BLaER1 treated with 17β-estradiol and CSF1 and Interleukin-3, amounts not matched to agents 10 nM and 100 nM (cell line): ENCODE data around the gene RASSF5.

Experiments used
- H3K27ac ChIP-seq, 11 experiments: shearing (Covaris generic); formaldehyde crosslinking; 2 replicates each; pipeline ENCODE4 v1.8.1; 2022
- H3K27me3 ChIP-seq, 11 experiments: shearing (Covaris generic); formaldehyde crosslinking; 2 replicates each; pipeline ENCODE4 v1.8.1; 2022
- H3K36me3 ChIP-seq, 11 experiments: shearing (Covaris generic); formaldehyde crosslinking; 2 replicates each; pipeline ENCODE4 v1.8.1; 2022
- H3K4me1 ChIP-seq, 10 experiments: shearing (Covaris generic); formaldehyde crosslinking; 2 replicates each; pipeline ENCODE4 v1.8.1; 2022
- H3K4me2 ChIP-seq, 11 experiments: shearing (Covaris generic); formaldehyde crosslinking; 2 replicates each; pipeline ENCODE4 v1.8.1; 2022
- H3K4me3 ChIP-seq, 10 experiments: shearing (Covaris generic); formaldehyde crosslinking; 2 replicates each; pipeline ENCODE4 v1.8.1; 2022
- H3K9ac ChIP-seq, 11 experiments: shearing (Covaris generic); formaldehyde crosslinking; 2 replicates each; pipeline ENCODE4 v1.8.1; 2022
- H3K9me3 ChIP-seq, 11 experiments: shearing (Covaris generic); formaldehyde crosslinking; replicated peaks in 1 of 11; 2 replicates each; pipeline ENCODE4 v1.8.1; 2022
- H4K20me1 ChIP-seq, 11 experiments: shearing (Covaris generic); formaldehyde crosslinking; 2 replicates each; pipeline ENCODE4 v1.8.1; 2022
- Cebpa-rat ChIP-seq, 11 experiments: shearing (Covaris generic); IDR thresholded peaks; 2 replicates each; pipeline ENCODE4 v1.8.1; 2022

RASSF5 gene

DNA sequence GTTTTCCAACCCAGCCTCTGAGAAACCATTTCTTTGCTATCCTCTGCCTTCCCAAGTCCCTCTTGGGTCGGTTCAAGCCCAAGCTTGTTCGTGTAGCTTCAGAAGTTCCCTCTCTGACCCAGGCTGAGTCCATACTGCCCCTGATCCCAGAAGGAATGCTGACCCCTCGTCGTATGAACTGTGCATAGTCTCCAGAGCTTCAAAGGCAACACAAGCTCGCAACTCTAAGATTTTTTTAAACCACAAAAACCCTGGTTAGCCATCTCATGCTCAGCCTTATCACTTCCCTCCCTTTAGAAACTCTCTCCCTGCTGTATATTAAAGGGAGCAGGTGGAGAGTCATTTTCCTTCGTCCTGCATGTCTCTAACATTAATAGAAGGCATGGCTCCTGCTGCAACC lies 81.2 kb downstream of the RASSF5 start:
- Histone ChIP-seq H3K4me3 (no peak overlapping the region), H3K27me3 (no peaks in the 10 kb centered on the region), H3K9ac (no peak overlapping the region; a peak in 1 of 22 replicates), H3K4me2 (no peak overlapping the region), H3K9me3 (no peaks in the 10 kb centered on the region), H3K27ac (no peak overlapping the region), H3K36me3 (peaks cover 85 to 100% (median 100%) of the 10 kb centered on the region in 11 experiments), H4K20me1 (peaks cover 7 to 87% (median 40%) of the 10 kb centered on the region in 11 experiments; a peak in 16 of 22 replicates), H3K4me1 (peaks cover 1 to 32% (median 8%) of the 10 kb centered on the region in 10 experiments; a peak in 18 of 20 replicates)
- TF ChIP-seq Cebpa-rat (IDR thresholded peaks at IDR 0.05), result no peak

DNA sequence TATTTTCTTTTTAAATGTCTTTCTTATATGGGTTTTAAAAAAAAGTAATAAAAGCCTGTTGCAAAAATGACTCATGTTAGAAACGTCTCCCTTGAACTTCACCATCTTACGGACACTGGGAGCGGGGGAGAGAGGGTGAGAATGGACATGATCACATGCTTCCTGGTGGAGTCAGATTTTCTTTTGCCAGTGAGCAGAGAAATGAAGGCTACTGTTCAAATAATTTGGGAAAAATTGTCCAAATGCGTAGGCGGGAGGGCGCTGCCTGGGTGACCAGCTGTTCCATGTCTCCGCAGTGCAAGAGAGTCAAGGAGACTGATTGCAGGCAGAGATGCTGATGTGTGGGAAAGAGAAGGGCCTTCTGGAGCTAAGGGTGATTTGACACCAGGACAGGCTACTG lies 81.9 kb downstream of the RASSF5 start:
- H3K4me3 ChIP-seq, result no peak overlapping the region
- H3K9ac ChIP-seq, result peak overlapping the region in 1 of 11 experiments; percentile 5; a peak in 1 of 22 replicates
- H3K36me3 ChIP-seq, result peaks cover 88 to 100% (median 100%) of the 10 kb centered on the region in 11 experiments
- H4K20me1 ChIP-seq, result peaks cover 2 to 80% (median 34%) of the 10 kb centered on the region in 11 experiments; a peak in 15 of 22 replicates
- peaks cover 0 to 28% (median 7%) of the 10 kb centered on the region in 10 experiments; a peak in 10 of 20 replicates for H3K4me1 ChIP-seq
- H3K27me3 ChIP-seq, result no peaks in the 10 kb centered on the region
- no peak for TF ChIP-seq Cebpa-rat (IDR thresholded peaks at IDR 0.05)
- H3K27ac ChIP-seq, result no peak overlapping the region
- H3K9me3 ChIP-seq, result no peaks in the 10 kb centered on the region
- H3K4me2 ChIP-seq, result peak overlapping the region in 3 of 11 experiments; percentile 9 to 27 (median 16); a peak in 2 of 22 replicates

DNA sequence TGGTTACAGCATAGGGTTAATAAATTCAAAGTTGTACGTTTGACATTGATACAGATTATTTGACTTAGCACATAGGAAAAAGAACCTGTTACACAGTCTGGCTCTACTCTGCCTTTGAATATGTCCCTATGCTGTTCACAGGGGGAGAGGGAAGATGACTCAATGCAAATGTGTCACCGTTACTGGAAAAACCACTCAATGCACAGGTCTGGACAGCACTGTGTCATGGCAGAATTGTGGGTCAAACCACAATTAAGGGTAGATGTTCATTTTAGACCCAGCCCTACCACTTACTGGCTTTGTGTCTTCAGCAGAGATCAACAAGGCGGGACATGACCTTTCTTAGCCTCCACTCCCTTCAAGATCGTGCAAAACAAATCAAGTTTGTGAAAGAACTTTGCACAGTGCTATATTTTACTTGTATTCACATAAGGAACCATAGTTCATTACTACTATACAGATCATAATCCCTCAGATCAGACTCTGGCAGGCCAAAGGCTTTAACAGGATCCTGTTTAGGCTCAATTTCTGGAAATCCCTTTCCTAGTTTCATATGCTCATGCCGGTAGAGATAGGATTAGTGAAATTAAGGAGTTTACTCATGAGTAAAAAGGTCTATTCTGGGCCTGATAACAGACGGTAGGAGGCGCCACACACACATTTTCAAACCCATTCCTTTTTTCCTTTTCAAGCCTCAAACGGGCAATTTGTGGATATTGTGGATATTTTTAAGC lies 82.9 kb downstream of the RASSF5 start:
- TF ChIP-seq Cebpa-rat (IDR thresholded peaks at IDR 0.05), result no peak
- Histone ChIP-seq H3K9ac (no peak overlapping the region), H3K27ac (peak overlapping the region in 2 of 11 experiments; percentile 3 to 52; a peak in 3 of 22 replicates), H3K4me1 (peaks cover 0 to 25% (median 7%) of the 10 kb centered on the region in 10 experiments; a peak in 10 of 20 replicates), H3K9me3 (no peaks in the 10 kb centered on the region), H3K27me3 (no peaks in the 10 kb centered on the region), H3K36me3 (peaks cover 88 to 100% (median 98%) of the 10 kb centered on the region in 11 experiments), H3K4me3 (no peak overlapping the region), H4K20me1 (peaks cover 0 to 70% (median 24%) of the 10 kb centered on the region in 11 experiments; a peak in 15 of 22 replicates), H3K4me2 (peak overlapping the region in 3 of 11 experiments; percentile 16 to 27 (median 26); a peak in 4 of 22 replicates)

DNA sequence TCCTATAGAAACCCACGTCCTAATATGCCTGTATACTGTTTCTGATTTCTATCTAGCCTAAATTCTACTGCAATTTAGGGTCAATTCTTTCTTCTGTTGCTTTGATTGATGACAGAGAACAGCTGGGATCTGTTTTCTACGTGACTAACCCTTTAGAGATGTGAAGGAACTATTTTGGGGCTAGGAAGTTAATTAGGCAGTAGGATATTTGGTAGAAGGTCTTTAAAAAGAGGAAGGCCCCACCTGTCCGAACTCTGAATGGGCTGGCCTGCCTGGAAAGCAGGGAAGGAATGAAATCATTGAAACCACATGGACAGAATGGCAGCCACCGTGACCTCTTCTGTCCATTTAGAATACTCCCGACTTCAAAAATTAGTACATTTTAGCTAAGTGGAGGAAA lies 83.9 kb downstream of the RASSF5 start:
- Histone ChIP-seq H3K27ac (no peak overlapping the region; a peak in 1 of 22 replicates), H3K4me3 (no peak overlapping the region), H3K9me3 (no peaks in the 10 kb centered on the region), H3K9ac (no peak overlapping the region), H3K27me3 (no peaks in the 10 kb centered on the region), H3K36me3 (peaks cover 88 to 100% (median 98%) of the 10 kb centered on the region in 11 experiments), H4K20me1 (peaks cover 0 to 60% (median 16%) of the 10 kb centered on the region in 11 experiments; a peak in 12 of 22 replicates), H3K4me1 (peaks cover 0 to 25% (median 7%) of the 10 kb centered on the region in 10 experiments; a peak in 10 of 20 replicates), H3K4me2 (no peak overlapping the region)
- no peak for TF ChIP-seq Cebpa-rat (IDR thresholded peaks at IDR 0.05)

DNA sequence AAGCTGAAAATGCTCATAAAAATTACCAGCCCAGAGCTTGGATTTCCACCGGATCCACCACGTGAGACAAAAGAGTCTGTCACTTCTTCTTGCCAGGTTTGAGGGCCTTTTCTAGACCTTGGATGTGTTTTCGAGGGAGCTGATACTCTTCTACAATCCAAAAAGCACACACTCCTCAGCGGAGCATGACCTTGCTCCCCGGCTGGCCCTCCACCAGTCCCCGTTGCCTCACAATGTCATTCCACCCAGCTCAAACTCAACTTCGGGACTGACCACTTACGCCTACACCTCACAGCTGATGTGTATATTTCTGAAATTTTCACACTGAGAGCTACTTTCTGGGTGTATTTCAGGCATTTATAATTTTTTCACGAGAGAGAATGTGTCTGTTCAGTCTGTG lies 84.4 kb downstream of the RASSF5 start:
- Histone ChIP-seq H3K4me3 (no peak overlapping the region), H3K27ac (peak overlapping the region in 2 of 11 experiments; percentile 2 to 9; a peak in 2 of 22 replicates), H4K20me1 (peaks cover 0 to 55% (median 12%) of the 10 kb centered on the region in 11 experiments; a peak in 11 of 22 replicates), H3K4me2 (no peak overlapping the region), H3K4me1 (peaks cover 0 to 25% (median 7%) of the 10 kb centered on the region in 10 experiments; a peak in 10 of 20 replicates), H3K9me3 (no peaks in the 10 kb centered on the region), H3K9ac (no peak overlapping the region), H3K27me3 (no peaks in the 10 kb centered on the region), H3K36me3 (peaks cover 87 to 100% (median 98%) of the 10 kb centered on the region in 11 experiments)
- TF ChIP-seq Cebpa-rat (IDR thresholded peaks at IDR 0.05), result no peak

DNA sequence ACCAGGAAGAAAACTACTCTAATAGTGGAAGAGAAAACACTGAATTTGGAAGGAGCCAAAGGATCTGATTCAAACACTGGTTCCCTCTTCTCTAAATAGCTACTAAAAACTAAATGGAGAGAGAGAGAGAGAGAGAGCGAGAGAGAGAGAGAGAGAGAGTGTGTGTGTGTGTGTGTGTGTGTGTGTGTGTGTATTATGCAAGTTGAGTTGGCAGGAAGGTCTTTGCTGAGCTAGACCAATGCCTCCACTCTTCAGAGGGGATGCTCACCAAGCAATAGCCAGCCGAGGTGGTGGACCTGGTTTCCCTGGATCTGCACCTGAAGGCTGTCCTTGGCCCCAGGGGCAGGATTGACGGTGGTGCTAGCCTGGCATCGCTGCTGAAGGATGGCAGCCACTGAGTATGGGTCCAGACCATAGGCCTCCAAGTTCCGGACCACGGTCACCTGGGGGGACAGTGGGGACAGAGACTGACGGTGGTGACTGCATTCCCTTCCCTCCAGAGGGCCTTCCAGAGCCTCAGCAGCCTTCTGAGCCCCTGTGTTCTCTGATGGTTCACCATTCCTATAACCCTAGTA lies 86.1 kb downstream of the RASSF5 start:
- peaks cover 0 to 38% (median 6%) of the 10 kb centered on the region in 11 experiments; a peak in 7 of 22 replicates for H4K20me1 ChIP-seq
- peaks cover 84 to 100% (median 98%) of the 10 kb centered on the region in 11 experiments for H3K36me3 ChIP-seq
- no peak overlapping the region for H3K4me3 ChIP-seq
- no peak overlapping the region for H3K4me2 ChIP-seq
- no peaks in the 10 kb centered on the region for H3K27me3 ChIP-seq
- TF ChIP-seq Cebpa-rat (IDR thresholded peaks at IDR 0.05), result no peak
- H3K9ac ChIP-seq, result no peak overlapping the region
- no peak overlapping the region for H3K27ac ChIP-seq
- H3K9me3 ChIP-seq, result no peaks in the 10 kb centered on the region
- H3K4me1 ChIP-seq, result peaks cover 0 to 24% (median 7%) of the 10 kb centered on the region in 10 experiments; a peak in 10 of 20 replicates

DNA sequence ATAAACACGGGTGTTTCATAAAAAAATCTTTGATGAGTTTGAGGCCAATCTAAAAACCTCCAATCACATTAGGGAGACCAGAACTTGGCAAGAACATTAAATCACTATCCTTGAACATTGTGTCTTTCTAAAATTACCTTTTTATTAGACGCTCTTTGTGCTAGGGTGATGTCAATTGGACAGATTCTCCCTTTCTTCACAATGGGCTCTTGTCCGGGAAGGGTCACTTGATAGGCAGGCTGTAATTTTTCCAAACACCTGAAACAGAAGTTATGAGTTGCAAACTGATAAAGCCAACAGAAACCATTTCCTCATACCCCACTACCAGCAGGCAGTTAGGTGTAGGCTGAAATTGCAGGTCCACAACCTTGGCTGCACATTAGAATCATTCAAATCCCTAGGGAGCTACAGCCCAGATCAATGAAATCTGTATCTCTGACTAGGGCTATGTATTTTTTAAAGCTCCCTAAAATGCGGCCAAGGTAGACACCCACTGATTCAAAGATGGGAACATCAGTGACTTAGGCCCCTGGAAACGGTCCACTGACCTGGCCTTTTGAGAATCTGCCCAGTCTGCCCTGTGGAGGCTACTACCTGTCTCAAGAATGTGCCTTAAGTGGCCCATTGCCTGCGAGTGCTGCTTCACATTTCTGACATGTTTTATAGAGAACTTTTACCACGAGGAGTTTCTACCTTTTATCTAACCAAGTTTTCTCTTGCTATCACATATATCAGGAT lies 88.4 kb downstream of the RASSF5 start:
- Histone ChIP-seq H3K9me3 (no peaks in the 10 kb centered on the region), H3K4me1 (peaks cover 0 to 2% (median 0%) of the 10 kb centered on the region in 10 experiments; a peak in 2 of 20 replicates), H3K27me3 (no peaks in the 10 kb centered on the region), H3K4me3 (no peak overlapping the region), H3K4me2 (no peak overlapping the region), H3K36me3 (peaks cover 87 to 100% (median 98%) of the 10 kb centered on the region in 11 experiments), H4K20me1 (peaks cover 0 to 15% (median 0%) of the 10 kb centered on the region in 11 experiments; a peak in 4 of 22 replicates), H3K9ac (no peak overlapping the region), H3K27ac (no peak overlapping the region)
- TF ChIP-seq Cebpa-rat (IDR thresholded peaks at IDR 0.05), result no peak

DNA sequence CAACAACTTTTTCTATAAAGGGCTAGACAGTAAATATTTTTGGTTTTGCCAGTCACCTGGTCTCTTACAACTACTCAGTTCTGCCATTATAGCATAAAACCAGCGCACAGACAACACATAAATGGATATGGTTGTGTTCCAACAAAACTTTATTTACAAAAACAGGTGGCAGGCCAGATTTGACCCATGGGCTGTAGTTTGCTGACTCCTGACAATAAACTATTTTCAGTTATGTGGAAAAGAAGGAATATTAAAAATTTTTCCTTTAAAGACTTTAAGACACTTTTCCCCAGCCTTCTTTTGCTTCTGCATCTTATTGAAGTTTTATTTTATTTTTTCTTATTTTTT lies 89.0 kb downstream of the RASSF5 start:
- no peak overlapping the region for H3K4me3 ChIP-seq
- H3K9me3 ChIP-seq, result no peaks in the 10 kb centered on the region
- no peak overlapping the region for H3K27ac ChIP-seq
- no peak overlapping the region for H3K4me2 ChIP-seq
- no peaks in the 10 kb centered on the region for H3K4me1 ChIP-seq
- no peak overlapping the region for H3K9ac ChIP-seq
- no peak for TF ChIP-seq Cebpa-rat (IDR thresholded peaks at IDR 0.05)
- H3K36me3 ChIP-seq, result peaks cover 87 to 100% (median 99%) of the 10 kb centered on the region in 11 experiments
- peaks cover 0 to 12% (median 0%) of the 10 kb centered on the region in 11 experiments; a peak in 3 of 22 replicates for H4K20me1 ChIP-seq
- no peaks in the 10 kb centered on the region for H3K27me3 ChIP-seq
